ENCODE measurements around the gene ACE.
A peak's percentile ranks its signal among the peaks of the same experiment; 100 is the strongest.

ACE gene

DNA sequence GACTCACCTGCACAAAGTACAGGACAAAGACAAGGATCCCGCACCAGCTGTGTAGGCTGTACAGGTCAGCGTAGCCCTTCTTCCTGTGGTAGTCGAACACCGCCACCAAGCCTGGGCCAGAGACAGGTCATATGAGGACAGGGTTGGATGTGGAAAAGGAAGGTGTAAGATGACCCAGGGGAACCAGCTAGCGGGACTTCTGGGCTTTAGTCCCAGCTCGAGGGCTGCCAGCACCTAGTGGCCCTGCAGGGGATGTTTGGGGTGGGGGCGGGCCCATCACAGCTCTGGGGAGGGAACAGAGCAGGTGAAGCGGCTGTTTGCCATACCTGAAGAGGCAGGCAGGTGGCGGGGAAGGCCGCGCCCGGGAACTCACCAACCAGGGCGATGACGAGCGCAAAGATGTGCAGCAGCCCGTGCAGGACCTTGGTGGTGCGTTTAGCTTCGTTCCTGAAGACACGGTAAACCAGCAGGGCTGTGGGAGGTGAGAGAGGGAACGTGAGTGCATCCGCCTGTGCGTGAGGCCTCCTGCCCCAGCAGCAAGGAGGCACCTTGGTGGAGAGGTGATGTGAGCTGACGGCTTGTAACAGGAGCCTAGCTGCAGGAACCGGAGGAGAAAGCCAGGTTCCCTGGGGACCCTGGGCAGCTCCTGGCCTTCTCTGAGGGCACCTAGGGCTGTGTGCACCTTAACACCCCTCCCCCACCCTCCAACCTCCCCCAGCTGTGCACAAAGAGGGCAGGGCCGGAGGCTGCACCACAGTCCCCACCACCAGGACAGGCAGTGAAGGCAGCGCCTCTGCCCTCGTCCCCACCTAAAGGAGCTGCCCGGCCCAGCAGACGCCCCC, 41.0 kb upstream of the ACE start:
- no peak for DNase-seq (ENCODE audit: low spot score)
- no peak overlapping the region for H4K8ac ChIP-seq (ENCODE audit: low read depth, low read length)
- peaks cover 9 to 11% of the 10 kb centered on the region in 2 donors for H3K4me1 ChIP-seq (ENCODE audit: control insufficient read depth in 2 of 2, insufficient read depth in 1 of 2, low read depth in 1 of 2, low read length in 2 of 2)
- no peak overlapping the region for H3K27ac ChIP-seq (replicated peaks; ENCODE audit: low read length)
- H3K18ac ChIP-seq (ENCODE audit: low read length), result no peak overlapping the region
- no peak overlapping the region for H2BK12ac ChIP-seq (ENCODE audit: low read length)
- no peak overlapping the region for H3K9ac ChIP-seq (ENCODE audit: low read depth, low read length, poor library complexity)
- H3K4me2 ChIP-seq (ENCODE audit: insufficient read depth, low read length, poor library complexity, severe bottlenecking), result no peak overlapping the region
- no peak overlapping the region for H3K4me3 ChIP-seq (ENCODE audit: low read length in 2 of 2)
- no peaks in the 10 kb centered on the region for H3K36me3 ChIP-seq (replicated peaks in 1 of 2; ENCODE audit: control insufficient read depth in 2 of 2, insufficient read depth in 2 of 2, low read length in 2 of 2)
- no peak overlapping the region for H3K14ac ChIP-seq (ENCODE audit: low read length)
- H2AK5ac ChIP-seq (ENCODE audit: low read depth, low read length), result peak overlapping the region; percentile 25
- H2BK5ac ChIP-seq (ENCODE audit: low read length), result no peak overlapping the region
- no CpG with 5 or more reads among the region's 29 CpGs for WGBS, 2 donors (ENCODE audit: extremely low coverage in 2 of 2, insufficient read length in 2 of 2, insufficient replicate concordance in 1 of 2)
- no peak overlapping the region for H2BK15ac ChIP-seq (ENCODE audit: low read length)
- H3K79me1 ChIP-seq (ENCODE audit: low read depth, low read length), result peaks cover 4% of the 10 kb centered on the region
- H2AFZ ChIP-seq (ENCODE audit: low read length), result no peak overlapping the region
- H3K27me3 ChIP-seq (ENCODE audit: control insufficient read depth in 3 of 3, insufficient read depth in 3 of 3, low read depth in 1 of 3, low read length in 3 of 3), result no peaks in the 10 kb centered on the region
- peak overlapping the region; percentile 34 for H3K23ac ChIP-seq (ENCODE audit: low read depth, low read length, poor library complexity)
- H2BK120ac ChIP-seq (ENCODE audit: low read depth, low read length), result peak overlapping the region; percentile 87
- no peak overlapping the region for H4K91ac ChIP-seq (ENCODE audit: low read depth, low read length, poor library complexity)
- no peaks in the 10 kb centered on the region for H3K9me3 ChIP-seq (replicated peaks in 1 of 2; ENCODE audit: control insufficient read depth in 2 of 2, insufficient read depth in 1 of 2, low read depth in 1 of 2, low read length in 2 of 2)
- peak overlapping the region; percentile 37 for H3K4ac ChIP-seq (ENCODE audit: low read length)

DNA sequence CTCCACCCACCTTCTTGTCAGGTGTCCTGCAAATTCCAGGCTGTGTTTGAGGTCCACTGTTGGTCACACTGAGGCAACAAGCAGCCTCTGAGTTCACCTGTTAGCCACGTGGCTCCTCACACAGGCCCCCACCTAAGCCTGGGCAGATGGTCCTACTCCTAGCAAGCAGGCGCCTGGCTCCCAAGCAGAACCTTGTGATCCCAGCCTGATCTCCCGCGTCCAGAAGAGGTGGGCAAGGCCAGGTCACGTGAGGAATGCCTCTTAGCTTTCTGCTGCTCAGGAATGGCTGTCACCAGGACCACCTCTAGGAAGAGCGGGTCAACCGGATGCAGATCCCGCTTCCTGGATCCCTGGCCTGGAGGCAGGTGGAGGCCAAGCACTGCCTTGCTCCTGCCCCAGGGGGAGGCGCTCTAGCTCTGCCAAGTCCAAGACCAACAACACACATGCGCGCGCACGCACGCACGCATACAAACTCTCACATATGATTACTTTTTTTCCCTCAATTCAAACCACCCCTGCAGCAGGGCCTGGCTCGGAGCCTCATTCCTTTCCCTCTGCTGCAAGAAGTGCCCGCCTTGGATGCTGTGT, 40.2 kb upstream of the ACE start:
- Histone ChIP-seq H2BK12ac (ENCODE audit: low read length) (no peak overlapping the region), H4K8ac (ENCODE audit: low read depth, low read length) (no peak overlapping the region), H3K4me3 (ENCODE audit: low read length in 2 of 2) (no peak overlapping the region), H4K91ac (ENCODE audit: low read depth, low read length, poor library complexity) (no peak overlapping the region), H3K18ac (ENCODE audit: low read length) (peak overlapping the region; percentile 27), H3K23ac (ENCODE audit: low read depth, low read length, poor library complexity) (peak overlapping the region; percentile 34), H3K36me3 (replicated peaks in 1 of 2; ENCODE audit: control insufficient read depth in 2 of 2, insufficient read depth in 2 of 2, low read length in 2 of 2) (no peaks in the 10 kb centered on the region), H3K79me1 (ENCODE audit: low read depth, low read length) (peaks cover 4% of the 10 kb centered on the region), H3K4me2 (ENCODE audit: insufficient read depth, low read length, poor library complexity, severe bottlenecking) (no peak overlapping the region), H3K27ac (replicated peaks; ENCODE audit: low read length) (no peak overlapping the region), H3K4me1 (ENCODE audit: control insufficient read depth in 2 of 2, insufficient read depth in 1 of 2, low read depth in 1 of 2, low read length in 2 of 2) (peaks cover 11 to 13% of the 10 kb centered on the region in 2 donors), H3K14ac (ENCODE audit: low read length) (peak overlapping the region; percentile 17), H3K27me3 (ENCODE audit: control insufficient read depth in 3 of 3, insufficient read depth in 3 of 3, low read depth in 1 of 3, low read length in 3 of 3) (peaks cover 0 to 4% (median 0%) of the 10 kb centered on the region in 3 experiments), H2AK5ac (ENCODE audit: low read depth, low read length) (peak overlapping the region; percentile 25), H3K4ac (ENCODE audit: low read length) (no peak overlapping the region), H2BK15ac (ENCODE audit: low read length) (no peak overlapping the region), H3K9ac (ENCODE audit: low read depth, low read length, poor library complexity) (no peak overlapping the region), H2BK5ac (ENCODE audit: low read length) (no peak overlapping the region), H2BK120ac (ENCODE audit: low read depth, low read length) (no peak overlapping the region), H2AFZ (ENCODE audit: low read length) (no peak overlapping the region), H3K9me3 (replicated peaks in 1 of 2; ENCODE audit: control insufficient read depth in 2 of 2, insufficient read depth in 1 of 2, low read depth in 1 of 2, low read length in 2 of 2) (no peaks in the 10 kb centered on the region)
- DNase-seq (ENCODE audit: low spot score), result no peak
- no CpG with 5 or more reads among the region's 17 CpGs for WGBS, 2 donors (ENCODE audit: extremely low coverage in 2 of 2, insufficient read length in 2 of 2, insufficient replicate concordance in 1 of 2)

DNA sequence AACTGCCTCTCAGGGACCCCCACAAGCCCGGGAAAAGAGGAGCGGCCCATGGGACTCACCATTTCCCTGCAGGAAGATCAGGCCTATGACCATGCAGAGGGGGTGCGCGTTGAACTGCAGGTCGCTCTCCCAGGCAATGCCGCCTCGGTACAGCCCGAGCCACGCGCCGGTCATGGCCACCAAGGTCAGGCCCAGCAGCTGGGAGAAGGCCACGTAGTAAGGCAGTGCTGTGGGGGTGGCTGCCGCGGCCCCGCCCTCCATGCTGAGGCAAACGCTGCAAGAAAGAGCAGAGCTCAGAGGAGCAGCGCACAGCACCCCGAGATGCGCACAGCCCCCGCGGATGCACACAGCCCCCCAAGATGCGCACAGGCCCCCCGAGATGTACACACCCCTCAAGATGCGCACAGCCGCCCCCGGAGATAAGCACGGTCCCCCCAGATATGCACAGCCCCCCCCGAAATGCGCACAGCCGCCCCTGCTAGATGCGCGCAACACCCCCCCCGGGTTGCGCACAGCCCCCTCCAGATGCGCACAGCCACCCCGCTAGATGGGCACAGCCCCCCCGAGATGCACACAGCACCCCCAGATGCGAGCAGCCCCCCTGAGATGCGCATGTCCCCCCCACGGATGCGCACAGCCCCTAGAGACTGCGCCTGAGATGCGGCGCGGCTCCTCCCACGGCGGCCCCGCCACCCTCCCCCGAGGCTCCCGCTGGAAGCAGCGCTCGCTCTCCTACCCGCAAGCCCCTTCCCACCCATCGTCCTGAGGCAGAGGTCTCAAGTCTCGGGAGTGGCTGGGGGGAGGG, 39.4 kb upstream of the ACE start:
- peak overlapping the region; percentile 92 for H3K14ac ChIP-seq (ENCODE audit: low read length)
- peaks cover 4% of the 10 kb centered on the region for H3K79me1 ChIP-seq (ENCODE audit: low read depth, low read length)
- no peak overlapping the region for H4K8ac ChIP-seq (ENCODE audit: low read depth, low read length)
- DNase-seq (ENCODE audit: low spot score), result no peak
- H2BK12ac ChIP-seq (ENCODE audit: low read length), result peak overlapping the region; percentile 53
- no peak overlapping the region for H3K18ac ChIP-seq (ENCODE audit: low read length)
- H2BK15ac ChIP-seq (ENCODE audit: low read length), result no peak overlapping the region
- peak overlapping the region; percentile 21 for H3K9ac ChIP-seq (ENCODE audit: low read depth, low read length, poor library complexity)
- peaks cover 0 to 9% (median 0%) of the 10 kb centered on the region in 3 experiments for H3K27me3 ChIP-seq (ENCODE audit: control insufficient read depth in 3 of 3, insufficient read depth in 3 of 3, low read depth in 1 of 3, low read length in 3 of 3)
- no peaks in the 10 kb centered on the region for H3K9me3 ChIP-seq (replicated peaks in 1 of 2; ENCODE audit: control insufficient read depth in 2 of 2, insufficient read depth in 1 of 2, low read depth in 1 of 2, low read length in 2 of 2)
- no peak overlapping the region for H2AK5ac ChIP-seq (ENCODE audit: low read depth, low read length)
- H3K4ac ChIP-seq (ENCODE audit: low read length), result no peak overlapping the region
- peaks cover 11 to 13% of the 10 kb centered on the region in 2 donors for H3K4me1 ChIP-seq (ENCODE audit: control insufficient read depth in 2 of 2, insufficient read depth in 1 of 2, low read depth in 1 of 2, low read length in 2 of 2)
- WGBS, 2 donors (ENCODE audit: extremely low coverage in 2 of 2, insufficient read length in 2 of 2, insufficient replicate concordance in 1 of 2), result no CpG with 5 or more reads among the region's 55 CpGs
- no peak overlapping the region for H3K27ac ChIP-seq (replicated peaks; ENCODE audit: low read length)
- H4K91ac ChIP-seq (ENCODE audit: low read depth, low read length, poor library complexity), result no peak overlapping the region
- H3K4me2 ChIP-seq (ENCODE audit: insufficient read depth, low read length, poor library complexity, severe bottlenecking), result no peak overlapping the region
- no peak overlapping the region for H2BK120ac ChIP-seq (ENCODE audit: low read depth, low read length)
- H3K23ac ChIP-seq (ENCODE audit: low read depth, low read length, poor library complexity), result peak overlapping the region; percentile 69
- peak overlapping the region; percentile 87 for H2BK5ac ChIP-seq (ENCODE audit: low read length)
- no peak overlapping the region for H3K4me3 ChIP-seq (ENCODE audit: low read length in 2 of 2)
- no peak overlapping the region for H2AFZ ChIP-seq (ENCODE audit: low read length)
- no peaks in the 10 kb centered on the region for H3K36me3 ChIP-seq (replicated peaks in 1 of 2; ENCODE audit: control insufficient read depth in 2 of 2, insufficient read depth in 2 of 2, low read length in 2 of 2)
